Adrenal gland (tissue), 5 donors: ENCODE results near the gene APCDD1L.

Experiments used
- CTCF ChIP-seq, 6 experiments: fragments of 450-650 bp in 4 of 6; fragments of 200-600 bp in 2 of 6; sonication (generic) in 1 of 6; IDR thresholded peaks; 1 replicate in 5 of 6; 2 replicates in 1 of 6; pipeline versions ENCODE4 v1.5.1 to v1.8.0; 2016 to 2021; ENCODE audit warnings: antibody characterized with exemption in 6 of 6, mild to moderate bottlenecking in 2 of 6, moderate library complexity in 1 of 6
- POLR2A ChIP-seq, 2 donors: fragments of 450-650 bp; IDR thresholded peaks; one replicate each; pipeline ENCODE4 v1.6.1; 2017; ENCODE audit warnings: antibody characterized with exemption in 2 of 2, mild to moderate bottlenecking in 2 of 2, moderate library complexity in 1 of 2
- donor health status: DM: no; HTN: no; CAD: no.

- TF ChIP-seq CTCF (IDR thresholded peaks at IDR 0.05) (no peak), POLR2A (IDR thresholded peaks at IDR 0.05) (no peak)
Observed at GRCh38 chr20:58511364-58511763, 3.8 kb downstream of the APCDD1L start.
